ENCODE measurements around the gene COX10.
"Not testable (repeated sequence)": the region's sequence is repeated elsewhere in the genome, so short reads cannot be mapped to it uniquely, and the experiment has no call there.

COX10 gene

DNA sequence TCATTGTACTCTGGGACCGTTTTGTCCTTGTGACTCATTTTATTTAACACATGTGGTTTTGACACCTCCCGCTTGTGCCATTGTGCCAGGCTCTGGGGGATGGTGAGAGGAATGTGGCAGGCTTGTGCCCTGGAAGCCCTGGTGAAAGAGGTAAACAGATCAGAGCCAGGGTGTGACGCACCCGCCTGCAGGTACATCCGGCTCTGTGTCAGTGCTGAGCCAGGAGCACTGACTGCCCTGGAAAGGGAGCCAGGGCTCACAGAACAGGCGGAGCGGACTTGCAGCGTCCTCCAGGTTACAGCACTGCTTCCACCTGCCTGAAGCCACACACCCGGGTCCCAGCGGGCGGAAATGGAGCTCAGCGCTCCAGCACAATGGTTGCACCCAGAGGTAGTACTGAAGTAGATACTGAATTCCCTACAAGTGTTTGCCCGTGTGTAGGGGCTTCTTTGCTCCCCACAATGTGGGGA lies 136.7 kb downstream of the COX10 start:
- peak; percentile 7 for DNase-seq (ENCODE audit: low spot score)

DNA sequence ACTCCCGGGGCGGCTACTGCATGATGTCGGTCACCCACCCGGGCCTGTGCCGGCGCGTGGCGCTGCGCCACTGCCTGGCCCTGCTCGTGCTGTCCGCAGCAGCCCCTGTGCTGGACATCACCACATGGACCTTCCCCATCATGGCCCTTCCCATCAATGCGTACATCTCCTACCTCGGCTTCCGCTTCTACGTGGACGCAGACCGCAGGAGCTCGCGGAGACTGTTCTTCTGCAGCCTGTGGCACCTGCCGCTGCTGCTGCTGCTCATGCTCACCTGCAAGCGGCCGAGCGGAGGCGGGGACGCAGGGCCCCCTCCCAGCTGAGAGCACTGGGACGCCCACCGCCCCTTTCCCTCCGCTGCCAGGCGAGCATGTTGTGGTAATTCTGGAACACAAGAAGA lies 137.6 kb downstream of the COX10 start:
- no peak for DNase-seq (ENCODE audit: low spot score)

DNA sequence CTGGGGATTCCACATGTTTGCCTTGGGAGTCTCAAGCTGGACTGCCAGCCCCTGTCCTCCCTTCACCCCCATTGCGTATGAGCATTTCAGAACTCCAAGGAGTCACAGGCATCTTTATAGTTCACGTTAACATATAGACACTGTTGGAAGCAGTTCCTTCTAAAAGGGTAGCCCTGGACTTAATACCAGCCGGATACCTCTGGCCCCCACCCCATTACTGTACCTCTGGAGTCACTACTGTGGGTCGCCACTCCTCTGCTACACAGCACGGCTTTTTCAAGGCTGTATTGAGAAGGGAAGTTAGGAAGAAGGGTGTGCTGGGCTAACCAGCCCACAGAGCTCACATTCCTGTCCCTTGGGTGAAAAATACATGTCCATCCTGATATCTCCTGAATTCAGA lies 138.5 kb downstream of the COX10 start:
- DNase-seq (ENCODE audit: low spot score) = no peak

DNA sequence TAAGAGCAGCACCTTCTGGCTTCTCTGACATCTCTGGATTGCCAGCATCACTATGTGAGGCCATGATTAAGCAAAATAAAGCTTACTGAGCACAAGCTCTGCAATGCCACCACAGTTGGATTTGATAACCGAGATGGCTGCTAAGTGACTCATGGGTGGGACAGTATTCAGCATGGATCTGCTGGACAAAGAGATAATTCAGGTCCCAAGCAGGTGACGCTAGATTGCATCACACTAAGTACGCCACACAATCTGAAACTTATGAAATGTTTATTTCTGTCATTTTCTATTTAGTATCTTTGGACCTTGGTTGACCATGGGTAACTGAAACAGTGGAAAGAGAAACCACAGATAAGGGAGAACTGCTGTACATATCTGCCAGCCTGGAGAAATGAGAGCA lies 139.9 kb downstream of the COX10 start:
- no peak for DNase-seq (ENCODE audit: low spot score)

DNA sequence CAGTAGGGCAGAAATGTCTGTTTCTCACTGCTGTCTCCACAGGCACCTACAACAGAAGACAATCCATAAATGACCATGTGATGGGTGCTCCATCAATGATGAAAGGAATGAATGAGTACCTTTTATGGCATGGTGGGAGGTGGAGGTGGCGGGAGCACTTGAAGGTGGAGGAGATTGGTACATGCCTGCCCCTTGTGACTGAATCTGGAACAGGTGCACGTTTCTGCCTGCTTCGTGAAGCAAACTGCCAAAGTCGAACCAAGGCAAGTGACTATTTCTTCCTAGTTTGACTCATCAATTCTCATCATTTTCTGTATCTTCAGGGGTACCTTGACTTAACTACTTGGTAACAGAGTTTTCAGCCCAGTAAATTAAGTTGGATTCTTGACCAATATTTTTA lies 141.9 kb downstream of the COX10 start:
- no peak for DNase-seq (ENCODE audit: low spot score)

DNA sequence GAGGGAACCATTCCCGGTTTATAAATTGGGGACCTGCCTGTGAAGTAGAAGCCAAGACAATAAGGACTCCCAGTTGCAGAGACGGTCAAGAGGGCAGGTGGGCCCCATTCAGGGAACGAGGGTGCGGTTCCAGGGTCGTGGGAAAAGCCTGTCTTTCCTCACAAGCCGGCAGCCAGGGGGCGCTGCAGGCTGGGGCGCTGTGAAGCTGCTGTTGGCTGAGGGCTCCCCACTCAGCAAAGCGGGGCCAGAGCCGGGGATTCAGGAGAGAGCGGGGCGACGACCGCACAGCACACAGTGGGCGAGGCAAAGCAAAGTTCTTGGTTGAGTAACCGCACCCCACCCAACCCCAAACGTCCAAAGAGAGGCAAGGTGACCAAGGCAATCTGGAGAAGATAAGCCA lies 142.5 kb downstream of the COX10 start:
- DNase-seq (ENCODE audit: low spot score) = no peak

DNA sequence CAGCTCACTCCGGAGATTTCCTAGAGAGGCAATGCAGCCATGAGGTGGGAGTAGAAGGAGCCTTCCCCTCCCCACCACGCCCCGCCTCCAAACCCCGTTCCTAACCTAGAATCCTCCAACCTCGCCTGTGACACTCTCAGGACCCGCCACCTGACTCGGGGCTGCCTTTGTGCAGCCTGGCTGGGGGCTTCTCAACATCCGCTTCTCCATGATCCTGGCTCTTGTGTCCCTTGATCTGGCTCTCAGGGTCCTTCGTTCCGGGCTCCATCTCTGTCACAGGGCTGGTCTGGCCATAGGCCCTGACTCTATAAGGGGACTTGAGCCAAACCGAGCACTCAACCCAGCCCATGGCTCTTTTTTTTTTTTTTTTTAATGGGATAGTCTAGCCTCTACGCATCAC lies 143.1 kb downstream of the COX10 start:
- no peak for DNase-seq (ENCODE audit: low spot score)

DNA sequence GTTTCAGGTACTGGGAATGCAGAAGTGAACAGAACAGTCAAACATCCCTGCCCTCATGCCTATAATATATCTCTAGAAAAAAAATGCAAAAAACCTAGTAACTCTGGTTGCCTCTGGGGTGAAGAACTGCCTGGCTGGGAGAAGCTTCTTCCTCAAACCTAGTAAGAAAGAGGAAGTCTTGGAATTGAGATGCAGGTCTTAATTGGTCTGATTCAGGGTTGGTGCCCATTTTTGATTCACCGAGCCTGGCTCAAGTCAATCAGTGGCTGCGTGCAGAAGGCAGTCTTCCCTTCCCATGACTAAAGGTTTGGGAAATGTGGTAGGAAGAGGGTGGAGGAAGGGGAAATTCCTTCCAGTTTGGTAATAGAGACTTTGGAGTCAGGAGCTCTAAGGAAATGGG lies 145.0 kb downstream of the COX10 start:
- DNase-seq (ENCODE audit: low spot score) = peak; percentile 6

DNA sequence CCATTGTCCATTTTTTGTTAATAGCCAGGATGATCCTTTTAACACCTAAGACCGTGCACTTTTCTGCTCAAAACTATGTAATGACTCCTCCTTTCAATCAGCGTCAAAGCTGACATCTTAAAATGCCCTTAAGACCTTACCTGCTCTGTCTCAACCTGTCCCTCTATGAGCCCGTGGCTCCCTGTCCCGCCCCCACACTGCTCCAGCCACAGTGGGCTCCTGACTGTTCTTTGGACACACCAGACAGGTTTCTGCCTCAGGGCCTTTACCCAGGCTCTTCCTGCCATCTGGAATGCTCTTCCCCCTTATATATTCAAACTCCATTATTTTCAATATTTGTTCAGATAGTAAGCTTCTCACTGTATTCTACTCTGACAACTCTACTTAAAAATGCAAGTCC lies 153.3 kb downstream of the COX10 start:
- DNase-seq (ENCODE audit: low spot score) = no peak

DNA sequence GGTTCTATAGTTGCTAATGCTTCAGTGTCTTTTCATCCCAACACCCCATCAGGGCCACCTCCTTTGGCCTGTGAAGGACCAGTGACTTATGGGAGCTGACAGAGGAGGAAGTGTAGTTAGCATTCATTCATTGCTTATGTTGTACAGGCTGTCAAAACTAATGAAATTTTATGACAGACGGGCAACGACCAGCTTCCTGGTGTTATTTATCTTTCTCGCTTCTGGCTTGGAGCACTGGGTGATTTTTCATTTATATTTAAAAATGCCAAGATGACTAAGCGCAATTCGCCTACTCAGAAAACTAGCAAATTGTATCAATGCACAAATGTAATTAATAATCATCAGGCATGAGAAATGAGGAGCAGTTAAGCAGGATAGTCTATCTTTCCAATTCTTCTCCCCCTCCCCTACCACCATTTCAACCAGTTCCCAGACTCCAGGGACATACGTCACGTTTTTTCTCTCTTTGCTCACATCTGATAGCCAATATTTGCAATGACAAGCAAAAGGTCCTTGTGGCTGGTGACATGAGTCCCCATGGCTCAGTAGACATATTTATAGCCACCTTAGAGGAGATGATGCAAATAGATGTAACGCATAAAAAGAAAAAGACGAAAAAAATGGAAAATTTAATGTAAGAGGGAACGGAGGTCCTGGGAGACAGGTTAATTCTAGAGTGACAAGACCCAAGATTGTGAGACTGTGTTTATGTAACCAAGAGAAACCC lies 156.1 kb downstream of the COX10 start:
- no peak for DNase-seq (ENCODE audit: low spot score)

DNA sequence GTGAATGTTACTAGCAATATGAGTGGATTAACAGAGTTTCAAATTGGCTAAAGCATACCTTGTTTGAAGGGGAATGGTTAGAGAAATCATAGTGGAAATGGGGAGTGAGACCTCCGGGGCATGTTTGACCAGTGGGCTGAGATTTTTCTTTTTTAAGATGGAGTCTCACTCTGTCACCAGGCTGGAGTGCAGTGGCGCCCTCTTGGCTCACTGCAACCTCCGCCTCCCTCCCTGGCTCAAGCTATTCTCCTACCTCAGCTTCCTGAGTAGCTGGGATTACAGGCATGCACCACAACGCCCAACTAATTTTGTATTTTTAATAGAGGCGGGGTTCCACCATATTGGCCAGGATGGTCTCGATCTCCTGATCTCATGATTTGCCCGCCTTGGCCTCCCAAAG lies 157.7 kb downstream of the COX10 start:
- DNase-seq (ENCODE audit: low spot score) = no peak

DNA sequence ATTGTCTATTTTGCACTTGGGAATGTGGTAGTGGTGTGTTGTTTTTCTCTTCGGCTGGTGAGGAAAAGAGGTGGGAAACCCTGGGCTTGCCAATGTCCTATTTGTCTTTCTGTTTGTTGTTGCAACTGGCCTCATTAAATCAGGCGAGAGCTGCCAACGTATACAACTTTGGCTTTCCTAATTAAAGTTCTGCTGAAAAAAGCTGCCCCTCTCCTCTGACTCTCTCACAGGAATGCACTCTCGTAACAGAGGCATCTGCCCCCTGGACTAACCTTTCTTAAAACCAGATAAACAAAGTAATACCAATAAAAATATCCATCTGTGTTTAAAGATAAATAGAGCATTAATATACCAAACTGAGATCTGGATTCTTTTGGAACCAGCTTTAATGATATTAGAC lies 159.6 kb downstream of the COX10 start:
- DNase-seq (ENCODE audit: low spot score) = no peak

DNA sequence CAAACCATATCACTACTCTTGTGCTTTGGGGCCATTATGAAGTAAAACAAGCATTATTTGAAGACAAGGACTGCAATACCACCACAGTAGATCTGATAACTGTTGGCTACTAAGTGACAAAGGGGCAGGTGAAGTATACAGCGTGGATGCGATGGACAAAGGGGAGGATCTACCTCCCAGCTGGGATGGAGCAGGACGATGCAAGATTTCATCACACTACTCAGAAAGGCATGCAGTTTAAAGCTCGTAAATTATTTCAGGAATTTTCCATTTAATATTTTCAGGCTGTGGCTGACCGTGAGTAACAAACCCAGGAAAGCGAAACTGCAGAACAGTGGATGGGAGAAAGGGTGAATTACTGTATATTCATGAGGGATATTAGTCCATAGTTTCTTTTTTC lies 161.9 kb downstream of the COX10 start:
- not testable (repeated sequence) for DNase-seq (ENCODE audit: low spot score)

DNA sequence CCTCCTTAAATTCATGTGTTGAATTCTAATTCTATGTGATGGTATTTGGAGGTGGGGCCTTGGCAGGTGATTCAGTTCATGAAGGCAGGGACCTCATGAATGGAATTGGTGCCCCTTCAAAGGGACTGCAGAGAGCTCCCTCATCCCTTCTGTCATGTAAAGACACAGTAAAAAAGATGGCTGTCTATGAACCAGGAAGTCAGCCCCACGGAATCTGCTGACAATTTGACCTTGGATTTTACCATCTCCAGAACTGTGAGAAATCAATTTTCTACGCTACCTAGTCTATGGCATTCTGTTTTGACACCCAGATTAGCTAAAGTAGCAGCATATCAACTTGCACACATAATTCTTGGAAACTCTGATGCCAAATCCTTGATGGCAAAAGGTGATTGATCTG lies 165.7 kb downstream of the COX10 start:
- DNase-seq (ENCODE audit: low spot score) = not testable (repeated sequence)

DNA sequence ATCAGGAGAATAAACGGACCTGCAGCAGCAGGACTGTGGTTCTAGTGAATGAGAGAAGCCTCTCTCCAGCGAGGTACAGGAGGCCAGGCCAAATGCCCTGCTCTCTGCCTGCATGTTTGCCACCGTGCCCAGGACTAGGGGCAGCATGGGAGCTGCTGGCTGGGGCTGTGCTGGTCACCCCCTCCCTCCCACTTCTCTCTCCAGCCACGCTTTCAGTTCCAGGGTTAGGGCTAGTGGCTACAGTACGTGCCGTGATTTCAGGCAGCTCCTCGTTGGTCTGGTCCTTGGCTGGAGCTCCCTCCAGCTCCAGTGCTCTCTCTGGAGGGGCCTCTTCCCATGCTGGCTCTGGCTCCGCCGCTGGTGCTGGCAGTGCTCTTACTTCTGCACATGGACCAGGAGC lies 166.7 kb downstream of the COX10 start:
- DNase-seq (ENCODE audit: low spot score) = not testable (repeated sequence)

DNA sequence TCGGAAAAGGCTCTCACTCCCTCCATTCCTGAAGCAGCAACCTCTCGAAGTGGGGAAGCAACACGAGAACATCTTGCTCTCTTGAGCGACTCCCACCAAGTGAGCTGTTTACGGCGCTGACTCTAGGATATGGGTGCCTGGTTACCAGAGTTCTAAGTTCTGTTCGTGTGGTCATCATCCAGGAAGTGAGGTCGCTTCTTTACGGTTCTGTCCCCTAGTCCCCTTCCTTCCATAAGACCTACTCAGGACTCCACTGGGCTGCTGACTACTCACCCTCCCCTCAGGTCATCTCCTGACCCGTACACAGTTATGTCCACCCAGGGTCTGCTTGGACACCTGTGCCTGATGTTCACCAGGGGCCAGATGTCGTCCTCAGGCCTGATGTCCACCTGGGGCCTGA lies 167.5 kb downstream of the COX10 start, which contains the start of gene CDRT15:
CDRT15 (minus strand) TSS at position 101 of the 400 bp plus-strand sequence; CDS start at position 72, 29 bp downstream.
- not testable (repeated sequence) for DNase-seq (ENCODE audit: low spot score)

DNA sequence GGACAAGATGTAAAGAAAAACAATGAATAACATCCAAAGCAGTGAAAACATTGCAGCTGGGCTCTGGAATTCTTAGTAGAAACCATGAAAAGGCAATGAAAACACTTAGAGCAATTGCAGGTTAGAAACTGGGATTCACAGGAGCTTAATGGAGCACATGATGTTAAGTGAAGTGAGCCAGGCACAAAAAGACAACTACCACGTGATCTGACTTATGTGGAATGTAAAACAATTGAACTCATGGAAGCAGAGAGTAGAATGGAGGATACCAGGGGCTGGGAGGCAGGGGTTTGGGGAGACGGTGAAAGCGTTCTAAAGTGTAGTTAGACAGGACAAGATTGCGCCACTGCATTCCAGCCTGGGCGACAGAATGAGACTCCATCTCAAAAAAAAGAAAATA lies 170.0 kb downstream of the COX10 start:
- DNase-seq (ENCODE audit: low spot score) = not testable (repeated sequence)

DNA sequence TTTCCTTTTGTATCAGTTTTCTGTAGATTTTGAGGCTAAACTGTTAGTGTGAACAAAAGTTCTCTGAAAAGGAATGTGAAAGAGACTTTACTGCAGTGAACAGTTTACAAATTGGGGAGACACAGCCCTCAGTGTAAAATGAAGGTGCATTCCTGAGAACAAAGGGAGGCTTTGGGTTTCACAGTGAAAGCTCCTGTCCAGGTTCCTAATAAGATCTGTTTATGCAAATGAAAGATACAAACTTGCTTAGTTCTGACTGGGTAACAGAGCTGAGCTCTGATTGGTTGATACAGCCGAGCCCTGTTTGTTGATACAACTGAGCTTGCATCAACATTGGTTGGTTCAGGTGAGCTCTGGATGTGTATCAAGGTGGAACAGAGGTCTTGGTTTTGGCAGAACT lies 175.7 kb downstream of the COX10 start:
- no peak for DNase-seq (ENCODE audit: low spot score)

DNA sequence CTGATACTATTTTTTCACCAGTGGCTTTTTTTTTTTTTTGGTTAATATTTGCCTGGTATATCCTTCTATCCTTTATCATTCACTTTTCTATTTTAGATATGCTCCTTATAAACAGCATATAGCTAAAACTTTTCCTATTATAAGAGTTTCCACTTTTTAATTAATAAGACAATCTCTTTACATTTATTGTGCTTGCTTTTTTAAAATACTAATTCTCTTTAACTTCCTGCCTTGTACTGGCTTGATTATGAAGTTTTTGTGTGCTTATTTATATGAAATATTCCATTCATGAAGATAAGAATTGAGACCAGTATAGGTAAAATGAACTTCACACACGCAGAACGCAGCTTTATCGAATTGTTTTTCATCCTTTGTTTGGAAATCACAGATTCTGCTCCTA lies 176.3 kb downstream of the COX10 start:
- DNase-seq (ENCODE audit: low spot score) = no peak

Measured in pons (tissue), 1 donor.